GM12875 (cell line): ENCODE measurements around the gene CMIP.

Experiments
- H3K4me3 ChIP-seq: one replicate; pipeline ENCODE4 v1.5.1; 2011; ENCODE audit warnings: low read depth, low read length, control low read depth
- CTCF ChIP-seq: IDR thresholded peaks from 2 replicates; pipeline ENCODE4 v1.5.1; 2011; ENCODE audit warnings: low read depth, mild to moderate bottlenecking, control low read depth, inconsistent platforms, low read length, moderate library complexity, borderline replicate concordance; ENCODE audit not compliant: insufficient read depth

CMIP gene

DNA sequence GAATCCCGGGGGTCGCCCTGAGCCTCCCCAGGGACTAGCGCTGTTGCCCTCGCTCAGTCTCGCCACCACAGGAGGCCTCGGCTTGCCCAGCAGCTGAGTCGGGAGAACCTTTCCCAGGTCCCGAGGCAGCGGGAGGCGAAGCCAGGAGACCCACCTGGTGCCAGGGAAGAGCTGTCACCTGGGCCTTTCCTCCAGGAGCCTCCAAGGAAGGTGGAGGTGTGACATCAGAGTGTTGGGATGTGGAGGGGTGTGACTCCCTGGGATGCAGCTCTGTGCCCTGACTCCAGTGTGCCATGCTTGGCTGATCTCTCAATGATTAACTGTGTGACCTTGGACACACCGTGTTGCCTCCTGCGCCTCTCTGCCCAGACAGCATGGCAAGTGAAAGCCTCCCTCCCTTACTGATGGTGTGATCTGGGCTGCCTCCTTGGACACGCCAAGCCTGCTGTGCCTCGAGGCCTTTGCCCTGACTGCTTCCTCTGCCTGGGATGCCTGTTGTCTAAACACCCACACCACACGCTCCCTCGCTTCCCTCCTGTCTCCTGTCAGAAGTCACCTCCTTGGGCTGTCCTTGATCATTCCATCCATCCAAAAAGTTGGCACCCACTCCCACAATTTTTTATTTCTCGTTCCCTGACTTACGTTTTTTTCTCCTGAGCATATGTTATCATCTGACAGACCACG is 88.0 kb downstream of the CMIP start:
- no peak for TF ChIP-seq CTCF

DNA sequence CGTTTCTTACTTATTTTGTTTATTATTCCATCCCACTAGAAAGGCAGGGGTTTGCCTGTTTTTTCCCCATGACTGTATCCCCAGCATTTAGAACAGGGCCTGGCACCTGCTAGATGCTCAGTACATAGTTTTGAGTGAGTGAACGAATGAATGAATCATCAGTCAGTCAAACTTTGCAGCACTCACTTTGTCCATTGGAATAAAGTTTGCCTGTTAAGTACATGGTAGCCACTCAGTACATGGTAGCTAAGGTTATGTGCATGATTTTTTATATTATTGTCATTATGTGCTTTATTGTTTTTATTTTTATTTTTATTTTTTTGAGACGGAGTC is 88.5 kb downstream of the CMIP start:
- TF ChIP-seq CTCF: no peak
- H3K4me3 ChIP-seq: no peak overlapping the region

More for the DNA sequence above, 88.0 kb downstream of the CMIP start:
- no peak overlapping the region for H3K4me3 ChIP-seq

DNA sequence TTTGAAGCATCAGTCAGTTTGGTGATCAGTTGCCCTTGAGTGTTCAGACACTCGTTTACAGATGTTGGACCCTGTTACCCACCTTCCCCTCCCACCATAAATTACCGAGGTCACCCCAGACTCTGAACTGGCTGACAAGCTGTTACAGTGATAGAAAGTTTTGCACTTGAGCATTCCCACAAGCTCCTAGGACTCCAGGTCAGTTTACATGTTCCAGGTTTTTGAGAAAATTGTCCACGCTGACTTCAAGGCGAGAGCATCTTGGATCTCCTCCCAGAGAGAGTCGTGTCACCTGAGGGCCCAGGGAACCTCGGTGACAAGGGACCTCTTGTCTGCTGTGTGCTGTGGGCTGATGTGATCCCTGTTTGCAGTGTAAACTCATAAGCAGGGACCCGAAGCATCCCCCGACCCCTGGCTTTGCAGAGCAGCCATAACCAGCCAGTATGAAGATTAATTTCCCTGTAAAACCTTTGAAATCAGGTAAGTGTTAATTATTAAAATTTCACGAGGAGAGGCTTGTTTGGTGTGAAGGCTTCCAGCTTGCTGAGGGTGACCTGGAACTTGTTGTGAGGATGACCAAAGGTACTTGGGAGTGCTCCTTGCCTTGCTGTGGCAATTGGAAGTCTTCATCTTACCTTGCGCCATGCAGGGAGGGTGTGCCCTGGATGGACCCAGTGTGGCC is 91.2 kb downstream of the CMIP start:
- H3K4me3 ChIP-seq: no peak overlapping the region
- no peak for TF ChIP-seq CTCF

GRCh38 chr16:81536648-81537047 is 92.0 kb downstream of the CMIP start:
- no peak overlapping the region for H3K4me3 ChIP-seq
- no peak for TF ChIP-seq CTCF

GRCh38 chr16:81537721-81538561 is 93.3 kb downstream of the CMIP start:
- no peak for TF ChIP-seq CTCF
- H3K4me3 ChIP-seq: no peak overlapping the region

DNA sequence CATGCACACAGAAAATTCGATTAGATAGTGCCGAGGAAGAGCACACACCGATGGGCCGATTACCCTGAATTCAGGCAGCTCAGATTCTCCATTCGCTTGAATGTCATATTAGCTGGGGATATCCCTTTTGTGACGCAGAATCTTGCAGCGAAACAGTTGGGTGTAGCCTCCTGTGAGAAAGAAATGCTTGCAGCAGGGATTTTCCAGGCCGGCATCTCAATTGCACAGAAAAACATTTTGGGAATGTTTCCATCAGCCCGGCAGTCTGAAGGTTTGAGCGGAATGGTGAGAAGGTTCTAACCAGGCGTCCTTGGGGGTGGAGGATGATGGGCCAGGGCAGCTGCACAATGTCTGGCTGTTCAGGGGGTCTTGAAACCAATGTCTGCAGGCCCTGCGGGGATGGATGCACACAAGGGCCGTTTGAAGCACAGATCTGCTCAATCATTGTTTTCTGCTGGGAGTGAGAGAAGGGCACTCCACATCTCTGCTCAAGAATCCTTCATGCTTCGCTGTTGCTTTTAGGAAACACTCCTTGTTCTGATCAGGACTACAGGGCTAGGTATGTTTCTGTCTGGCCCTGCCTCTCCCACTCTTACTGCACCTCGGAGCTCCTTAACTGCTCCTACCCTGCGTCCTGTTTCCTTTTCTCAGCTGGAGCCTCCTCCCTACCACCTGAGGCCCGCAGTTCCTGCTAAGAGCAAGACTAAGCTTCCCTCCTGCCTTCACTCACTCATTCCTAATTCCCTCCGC is 94.6 kb downstream of the CMIP start:
- TF ChIP-seq CTCF: no peak
- no peak overlapping the region for H3K4me3 ChIP-seq
